SK-N-SH (cell line): ENCODE data around the gene APELA.

Experiments
- CTCF ChIP-seq: fragments of 200-600 bp; sonication (generic); IDR thresholded peaks from 2 replicates; pipeline ENCODE4 v1.6.1; 2017; ENCODE audit warnings: antibody characterized with exemption, mild to moderate bottlenecking, moderate library complexity
- EP300 ChIP-seq, 2 experiments: IDR thresholded peaks; 2 replicates each; pipeline versions ENCODE4 v1.4.0 to v1.6.1; 2012; ENCODE audit warnings: borderline replicate concordance in 1 of 2, low read depth in 1 of 2, low read length in 1 of 2
- EZH2phosphoT487 ChIP-seq: fragments of 200-600 bp; sonication (generic); IDR thresholded peaks from 2 replicates; pipeline ENCODE4 v1.6.1; 2017; ENCODE audit warnings: low read depth, mixed run types, mild to moderate bottlenecking, antibody characterized with exemption, moderate library complexity, borderline replicate concordance
- FOXM1 ChIP-seq: IDR thresholded peaks from 2 replicates; pipeline ENCODE4 v1.4.0; 2012; ENCODE audit warnings: low read depth, mild to moderate bottlenecking
- GABPA ChIP-seq: IDR thresholded peaks from 2 replicates; pipeline ENCODE4 v1.4.0; 2012; ENCODE audit warnings: low read depth, mild to moderate bottlenecking
- NFIC ChIP-seq: IDR thresholded peaks from 2 replicates; pipeline ENCODE4 v1.4.0; 2012; ENCODE audit warnings: borderline replicate concordance
- RAD21 ChIP-seq: IDR thresholded peaks from 2 replicates; pipeline ENCODE4 v1.6.1; 2012; ENCODE audit warnings: mild to moderate bottlenecking, low read length
- RFX5 ChIP-seq: IDR thresholded peaks from 2 replicates; pipeline ENCODE4 v1.6.1; 2012; ENCODE audit warnings: mild to moderate bottlenecking, improper control_type of control experiment, low read length
- TAF1 ChIP-seq: IDR thresholded peaks from 2 replicates; pipeline ENCODE4 v1.6.1; 2012; ENCODE audit warnings: low read depth, mild to moderate bottlenecking, low read length, moderate library complexity, borderline replicate concordance
- TCF12 ChIP-seq: IDR thresholded peaks from 2 replicates; pipeline ENCODE4 v1.4.0; 2012

GRCh38 chr4:164933244-164933643 lies 56.3 kb downstream of the APELA start:
- TF ChIP-seq CTCF (no peak), NFIC (no peak), EP300 (IDR thresholded peaks at IDR 0.05; ENCODE audit: borderline replicate concordance in 1 of 2, low read depth in 1 of 2, low read length in 1 of 2) (no peak), GABPA (no peak), EZH2phosphoT487 (no peak), FOXM1 (no peak), TCF12 (no peak), RAD21 (no peak), TAF1 (no peak), RFX5 (no peak)
